NCI-H2029 (cell line): ENCODE measurements around the gene ETV5.
"Not testable (repeated sequence)": the region's sequence is repeated elsewhere in the genome, so short reads cannot be mapped to it uniquely, and the experiment has no call there.

Source experiments
- DNase-seq: peaks from one replicate; lab custom pipeline; 2025; lab: John Stamatoyannopoulos, UW

ETV5 gene

GRCh38 chr3:186022931-186023330 is 86.0 kb downstream of the ETV5 start:
- DNase-seq: no peak

GRCh38 chr3:186021673-186022362 is 87.1 kb downstream of the ETV5 start:
- DNase-seq: no peak

GRCh38 chr3:186021250-186021649 is 87.6 kb downstream of the ETV5 start:
- not testable (repeated sequence) for DNase-seq

- DNase-seq: not testable (repeated sequence)
Observed at GRCh38 chr3:186019288-186019687, 89.6 kb downstream of the ETV5 start.

- no peak for DNase-seq
Observed at GRCh38 chr3:186014866-186015265, 94.0 kb downstream of the ETV5 start.

GRCh38 chr3:186013312-186013711 is 95.6 kb downstream of the ETV5 start:
- DNase-seq: no peak

GRCh38 chr3:186012137-186012536 is 96.8 kb downstream of the ETV5 start:
- DNase-seq: no peak

- DNase-seq: no peak
Observed at GRCh38 chr3:186004671-186005070, 104.2 kb downstream of the ETV5 start.

- no peak for DNase-seq
Observed at GRCh38 chr3:186004209-186004608, 104.7 kb downstream of the ETV5 start.

- no peak for DNase-seq
Observed at GRCh38 chr3:186003610-186004009, 105.3 kb downstream of the ETV5 start.

- DNase-seq: no peak
Observed at GRCh38 chr3:186002884-186003472, 105.9 kb downstream of the ETV5 start.

GRCh38 chr3:186001842-186002241 is 107.0 kb downstream of the ETV5 start:
- DNase-seq: no peak

GRCh38 chr3:185999221-185999620 is 109.7 kb downstream of the ETV5 start:
- DNase-seq: no peak

GRCh38 chr3:185998136-185998535 is 110.8 kb downstream of the ETV5 start:
- no peak for DNase-seq

GRCh38 chr3:185997130-185997529 is 111.8 kb downstream of the ETV5 start:
- DNase-seq: no peak
